GM23338 (cell line): ENCODE results near the gene KCNMA1. TPM values are rescaled to one million over a fixed set of nuclear protein-coding genes. Genes with fewer than 3 reads are reported as not detected.

ENCODE experiments used
- ATAC-seq: fragments of 200-7000 bp; cut with Tn5 transposase; 3 replicates; pipeline ENCODE4 v1.9.1; 2020
- DNase-seq: peaks from one replicate; pipeline ENCODE4 v3.0.0-alpha.2; 2015; ENCODE audit warnings: low spot score
- H2AFZ ChIP-seq: fragments of 200-600 bp; sonication (generic); 2 replicates; pipeline ENCODE4 v1.8.0; 2016; ENCODE audit warnings: antibody characterized with exemption, mild to moderate bottlenecking, moderate library complexity
- H3F3A ChIP-seq: fragments of 200-600 bp; sonication (generic); replicated peaks from 2 replicates; pipeline ENCODE4 v1.8.0; 2017; ENCODE audit warnings: antibody characterized with exemption, mixed run types, low read depth
- H3K27ac ChIP-seq: fragments of 200-600 bp; sonication (generic); 2 replicates; pipeline ENCODE4 v1.6.1; 2016; ENCODE audit warnings: low read depth
- H3K27me3 ChIP-seq: fragments of 200-600 bp; sonication (generic); 2 replicates; pipeline ENCODE4 v1.8.0; 2016; ENCODE audit warnings: mild to moderate bottlenecking, mixed run types, moderate library complexity; ENCODE audit not compliant: insufficient read depth
- H3K36me3 ChIP-seq: fragments of 200-600 bp; sonication (generic); 2 replicates; pipeline ENCODE4 v1.8.0; 2016; ENCODE audit warnings: mild to moderate bottlenecking; ENCODE audit not compliant: insufficient read depth
- H3K4me1 ChIP-seq: fragments of 200-600 bp; sonication (generic); 2 replicates; pipeline ENCODE4 v1.8.0; 2016; ENCODE audit warnings: mild to moderate bottlenecking, moderate library complexity; ENCODE audit not compliant: insufficient read depth
- H3K4me2 ChIP-seq: fragments of 200-600 bp; sonication (generic); 2 replicates; pipeline ENCODE4 v1.7.1; 2017; ENCODE audit warnings: mixed run types
- H3K4me3 ChIP-seq: fragments of 200-600 bp; sonication (generic); 2 replicates; pipeline ENCODE4 v1.6.1; 2016; ENCODE audit warnings: mixed run types
- H3K79me2 ChIP-seq: fragments of 200-600 bp; sonication (generic); replicated peaks from 2 replicates; pipeline ENCODE4 v1.8.0; 2017; ENCODE audit warnings: mild to moderate bottlenecking; ENCODE audit not compliant: insufficient read depth
- H3K9me2 ChIP-seq: fragments of 200-600 bp; sonication (generic); 2 replicates; pipeline ENCODE4 v1.8.0; 2017; ENCODE audit not compliant: insufficient read depth
- H4K20me1 ChIP-seq: fragments of 200-600 bp; sonication (generic); replicated peaks from 2 replicates; pipeline ENCODE4 v1.8.0; 2017; ENCODE audit warnings: mild to moderate bottlenecking; ENCODE audit not compliant: insufficient read depth
- H3K27ac Mint-ChIP-seq: 2 replicates; pipeline ENCODE4 v1.8.0; 2020; ENCODE audit warnings: inconsistent platforms, mild to moderate bottlenecking, moderate library complexity, mixed read lengths
- H3K27me3 Mint-ChIP-seq: 3 replicates; pipeline ENCODE4 v1.8.0; 2022; ENCODE audit warnings: low read depth, mild to moderate bottlenecking, moderate library complexity, mixed read lengths, inconsistent platforms; ENCODE audit not compliant: insufficient read depth, poor library complexity
- H3K36me3 Mint-ChIP-seq: 3 replicates; pipeline ENCODE4 v1.8.0; 2021; ENCODE audit warnings: low read depth, mild to moderate bottlenecking, inconsistent platforms, moderate library complexity, mixed read lengths
- H3K4me1 Mint-ChIP-seq: 3 replicates; pipeline ENCODE4 v1.8.0; 2020; ENCODE audit warnings: mild to moderate bottlenecking, inconsistent platforms, mixed read lengths
- H3K4me3 Mint-ChIP-seq: 3 replicates; pipeline ENCODE4 v1.8.0; 2021; ENCODE audit warnings: moderate library complexity, mild to moderate bottlenecking, inconsistent platforms, mixed read lengths
- H3K9me3 Mint-ChIP-seq: 3 replicates; pipeline ENCODE4 v1.8.0; 2020; ENCODE audit warnings: moderate library complexity, mild to moderate bottlenecking, inconsistent platforms, mixed read lengths
- ETS1 ChIP-seq: IDR thresholded peaks from 2 replicates; pipeline ENCODE4 v1.6.1; 2016; ENCODE audit warnings: antibody characterized with exemption
- EZH2phosphoT487 ChIP-seq: fragments of 200-600 bp; sonication (generic); IDR thresholded peaks from one replicate; pipeline ENCODE4 v1.8.1; 2018; ENCODE audit warnings: antibody characterized with exemption; ENCODE audit not compliant: unreplicated experiment
- NANOG ChIP-seq: IDR thresholded peaks from 2 replicates; pipeline ENCODE4 v1.6.1; 2016; ENCODE audit warnings: antibody characterized with exemption, borderline replicate concordance
- POLR2AphosphoS5 ChIP-seq: IDR thresholded peaks from 2 replicates; pipeline ENCODE4 v1.6.1; 2016; ENCODE audit warnings: antibody characterized with exemption, low read depth
- STAT1 ChIP-seq: IDR thresholded peaks from one replicate; pipeline ENCODE4 v1.6.1; 2016; ENCODE audit warnings: antibody characterized with exemption; ENCODE audit not compliant: unreplicated experiment
- ZNF114 ChIP-seq: fragments of 250-450 bp; sonication (Bioruptor Pico); IDR thresholded peaks from 2 replicates; pipeline ENCODE4 v1.5.0; 2020; ENCODE audit warnings: mild to moderate bottlenecking, moderate library complexity
- ZNF331 ChIP-seq: fragments of 250-450 bp; sonication (Bioruptor Pico); IDR thresholded peaks from 2 replicates; pipeline ENCODE4 v1.5.0; 2020; ENCODE audit warnings: low read depth, mild to moderate bottlenecking, moderate library complexity
- polyA plus RNA-seq: library from polyadenylated mRNA; unstranded; fragments of >200 nt; fragmentation: Nextera tagmentation; extraction: Ambion mirVana; gene quantifications from 2 replicates; pipeline ENCODE4 v1.2.1, GENCODE V29; 2016
- total RNA-seq: library from RNA; depleted of rRNA; stranded (reverse); fragments of >200 nt; shearing (Covaris generic); gene quantifications from 2 replicates; pipeline ENCODE4 v1.2.3, GENCODE V29; 2014
- TF ChIP-seq, protein P1 (sequence below): fragments of 250-450 bp; sonication (Bioruptor Pico); IDR thresholded peaks from 2 replicates; pipeline ENCODE4 v1.5.0; 2020; ENCODE audit warnings: mild to moderate bottlenecking, moderate library complexity

Gene KCNMA1
- total and polyA plus RNA-seq, 2 experiments from 2014 or later = 8.2 to 9.0 TPM

GRCh38 chr10:77618117-77618516 is 19.5 kb downstream of the KCNMA1 start (continued):
- TF ChIP-seq, protein P1, sequence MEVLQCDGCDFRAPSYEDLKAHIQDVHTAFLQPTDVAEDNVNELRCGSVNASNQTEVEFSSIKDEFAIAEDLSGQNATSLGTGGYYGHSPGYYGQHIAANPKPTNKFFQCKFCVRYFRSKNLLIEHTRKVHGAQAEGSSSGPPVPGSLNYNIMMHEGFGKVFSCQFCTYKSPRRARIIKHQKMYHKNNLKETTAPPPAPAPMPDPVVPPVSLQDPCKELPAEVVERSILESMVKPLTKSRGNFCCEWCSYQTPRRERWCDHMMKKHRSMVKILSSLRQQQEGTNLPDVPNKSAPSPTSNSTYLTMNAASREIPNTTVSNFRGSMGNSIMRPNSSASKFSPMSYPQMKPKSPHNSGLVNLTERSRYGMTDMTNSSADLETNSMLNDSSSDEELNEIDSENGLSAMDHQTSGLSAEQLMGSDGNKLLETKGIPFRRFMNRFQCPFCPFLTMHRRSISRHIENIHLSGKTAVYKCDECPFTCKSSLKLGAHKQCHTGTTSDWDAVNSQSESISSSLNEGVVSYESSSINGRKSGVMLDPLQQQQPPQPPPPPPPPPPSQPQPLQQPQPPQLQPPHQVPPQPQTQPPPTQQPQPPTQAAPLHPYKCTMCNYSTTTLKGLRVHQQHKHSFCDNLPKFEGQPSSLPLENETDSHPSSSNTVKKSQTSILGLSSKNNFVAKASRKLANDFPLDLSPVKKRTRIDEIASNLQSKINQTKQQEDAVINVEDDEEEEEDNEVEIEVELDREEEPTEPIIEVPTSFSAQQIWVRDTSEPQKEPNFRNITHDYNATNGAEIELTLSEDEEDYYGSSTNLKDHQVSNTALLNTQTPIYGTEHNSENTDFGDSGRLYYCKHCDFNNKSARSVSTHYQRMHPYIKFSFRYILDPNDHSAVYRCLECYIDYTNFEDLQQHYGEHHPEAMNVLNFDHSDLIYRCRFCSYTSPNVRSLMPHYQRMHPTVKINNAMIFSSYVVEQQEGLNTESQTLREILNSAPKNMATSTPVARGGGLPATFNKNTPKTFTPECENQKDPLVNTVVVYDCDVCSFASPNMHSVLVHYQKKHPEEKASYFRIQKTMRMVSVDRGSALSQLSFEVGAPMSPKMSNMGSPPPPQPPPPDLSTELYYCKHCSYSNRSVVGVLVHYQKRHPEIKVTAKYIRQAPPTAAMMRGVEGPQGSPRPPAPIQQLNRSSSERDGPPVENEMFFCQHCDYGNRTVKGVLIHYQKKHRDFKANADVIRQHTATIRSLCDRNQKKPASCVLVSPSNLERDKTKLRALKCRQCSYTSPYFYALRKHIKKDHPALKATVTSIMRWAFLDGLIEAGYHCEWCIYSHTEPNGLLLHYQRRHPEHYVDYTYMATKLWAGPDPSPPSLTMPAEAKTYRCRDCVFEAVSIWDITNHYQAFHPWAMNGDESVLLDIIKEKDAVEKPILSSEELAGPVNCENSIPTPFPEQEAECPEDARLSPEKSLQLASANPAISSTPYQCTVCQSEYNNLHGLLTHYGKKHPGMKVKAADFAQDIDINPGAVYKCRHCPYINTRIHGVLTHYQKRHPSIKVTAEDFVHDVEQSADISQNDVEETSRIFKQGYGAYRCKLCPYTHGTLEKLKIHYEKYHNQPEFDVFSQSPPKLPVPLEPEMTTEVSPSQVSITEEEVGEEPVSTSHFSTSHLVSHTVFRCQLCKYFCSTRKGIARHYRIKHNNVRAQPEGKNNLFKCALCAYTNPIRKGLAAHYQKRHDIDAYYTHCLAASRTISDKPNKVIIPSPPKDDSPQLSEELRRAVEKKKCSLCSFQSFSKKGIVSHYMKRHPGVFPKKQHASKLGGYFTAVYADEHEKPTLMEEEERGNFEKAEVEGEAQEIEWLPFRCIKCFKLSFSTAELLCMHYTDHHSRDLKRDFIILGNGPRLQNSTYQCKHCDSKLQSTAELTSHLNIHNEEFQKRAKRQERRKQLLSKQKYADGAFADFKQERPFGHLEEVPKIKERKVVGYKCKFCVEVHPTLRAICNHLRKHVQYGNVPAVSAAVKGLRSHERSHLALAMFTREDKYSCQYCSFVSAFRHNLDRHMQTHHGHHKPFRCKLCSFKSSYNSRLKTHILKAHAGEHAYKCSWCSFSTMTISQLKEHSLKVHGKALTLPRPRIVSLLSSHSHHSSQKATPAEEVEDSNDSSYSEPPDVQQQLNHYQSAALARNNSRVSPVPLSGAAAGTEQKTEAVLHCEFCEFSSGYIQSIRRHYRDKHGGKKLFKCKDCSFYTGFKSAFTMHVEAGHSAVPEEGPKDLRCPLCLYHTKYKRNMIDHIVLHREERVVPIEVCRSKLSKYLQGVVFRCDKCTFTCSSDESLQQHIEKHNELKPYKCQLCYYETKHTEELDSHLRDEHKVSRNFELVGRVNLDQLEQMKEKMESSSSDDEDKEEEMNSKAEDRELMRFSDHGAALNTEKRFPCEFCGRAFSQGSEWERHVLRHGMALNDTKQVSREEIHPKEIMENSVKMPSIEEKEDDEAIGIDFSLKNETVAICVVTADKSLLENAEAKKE (CRISPR knock-in tag) = no peak

DNA sequence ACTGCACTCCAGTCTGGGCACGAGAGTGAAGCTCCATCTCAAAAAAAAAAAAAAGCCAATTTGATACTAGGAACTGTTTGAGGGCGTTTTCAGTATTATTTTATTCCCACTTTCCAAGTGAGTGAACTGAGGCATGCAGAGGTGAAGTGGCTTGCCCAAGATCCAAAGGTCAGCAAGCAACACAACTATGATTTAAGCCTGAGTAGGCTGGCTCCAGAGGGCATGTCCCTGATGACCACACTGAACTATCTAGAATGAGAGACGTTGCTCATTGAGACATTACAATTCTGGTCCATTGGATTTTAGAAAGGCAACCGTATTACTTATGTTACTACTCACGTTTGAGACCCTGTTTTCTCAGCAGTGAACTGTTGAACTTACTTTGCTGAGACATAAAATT is 20.8 kb downstream of the KCNMA1 start:
- H3K27ac Mint-ChIP-seq = no peak overlapping the region
- Histone ChIP-seq H3K79me2 (0 out of 2 replicates have a peak, but pooled peaks cover 2% of the 10 kb centered on the region), H3F3A (no peaks in the 10 kb centered on the region)
- TF ChIP-seq STAT1 (no peak), NANOG (no peak), ZNF114 (CRISPR knock-in tag) (no peak), EZH2phosphoT487 (no peak), POLR2AphosphoS5 (no peak), ETS1 (no peak), ZNF331 (CRISPR knock-in tag) (no peak)
- TF ChIP-seq, protein P1 (CRISPR knock-in tag) = no peak

More for the DNA sequence above, 20.8 kb downstream of the KCNMA1 start:
- DNase-seq (no peak), ATAC-seq (no peak)
- Mint-ChIP-seq H3K27me3 (no peaks in the 10 kb centered on the region), H3K4me1 (no peaks in the 10 kb centered on the region), H3K9me3 (no peaks in the 10 kb centered on the region), H3K4me3 (no peak overlapping the region), H3K36me3 (no peaks in the 10 kb centered on the region)
- Histone ChIP-seq H3K4me2 (no peak overlapping the region), H4K20me1 (no peaks in the 10 kb centered on the region; the same call in 1 of the 2 replicates), H3K36me3 (no peaks in the 10 kb centered on the region; the same call in 1 of the 2 replicates), H3K4me3 (no peak overlapping the region), H3K9me2 (peaks cover 7% of the 10 kb centered on the region; the same call in 1 of the 2 replicates), H3K27ac (no peak overlapping the region), H3K4me1 (no peaks in the 10 kb centered on the region), H2AFZ (no peak overlapping the region), H3K27me3 (no peaks in the 10 kb centered on the region)
